Astrocyte of the spinal cord (primary cell): Measurements from ENCODE around the gene CCDC157.

Experiments used
- DNase-seq: peaks from one replicate; pipeline ENCODE4 v3.0.0; 2011; ENCODE audit warnings: low read depth, low spot score
- H3K4me3 ChIP-seq: 2 replicates; pipeline ENCODE4 v1.5.1; 2011; ENCODE audit warnings: low read depth, mild to moderate bottlenecking, low read length, moderate library complexity
- CTCF ChIP-seq: IDR thresholded peaks from 2 replicates; pipeline ENCODE4 v1.5.1; 2012; ENCODE audit warnings: low read depth, mild to moderate bottlenecking, low read length, inconsistent platforms
- in situ Hi-C: cut with HindIII; loops from 2 replicates; pipeline ENCODE4 v1.10.0; 2017; ENCODE audit warnings: low sequenced_read_pairs

The CCDC157 gene

GRCh38 chr22:30351226-30351625 lies 5.6 kb upstream of the CCDC157 start:
- in situ Hi-C loops = no loop called here
- H3K4me3 ChIP-seq = no peak overlapping the region
- no peak for DNase-seq
- no peak for TF ChIP-seq CTCF

GRCh38 chr22:30354644-30355043 lies 2.2 kb upstream of the CCDC157 start:
- no peak overlapping the region for H3K4me3 ChIP-seq
- TF ChIP-seq CTCF = no peak
- no peak for DNase-seq
- in situ Hi-C loops = no loop called here

- no peak for TF ChIP-seq CTCF
- no peak for DNase-seq
- peak overlapping the region; percentile 84 for H3K4me3 ChIP-seq
- in situ Hi-C loops = no loop called here
Observed at GRCh38 chr22:30357236-30357570, 396 bp downstream of the CCDC157 start.

- in situ Hi-C loops = no loop called here
- TF ChIP-seq CTCF = no peak
- DNase-seq = no peak
- H3K4me3 ChIP-seq = peak overlapping the region; percentile 84
Observed at GRCh38 chr22:30357650-30358215, 926 bp downstream of the CCDC157 start.

GRCh38 chr22:30358541-30358940 lies 1.7 kb downstream of the CCDC157 start:
- H3K4me3 ChIP-seq = no peak overlapping the region
- no peak for DNase-seq
- in situ Hi-C loops = no loop called here
- no peak for TF ChIP-seq CTCF

- H3K4me3 ChIP-seq = no peak overlapping the region
- in situ Hi-C loops = no loop called here
- TF ChIP-seq CTCF = no peak
- DNase-seq = no peak
Observed at GRCh38 chr22:30361916-30362650, 5.3 kb downstream of the CCDC157 start.
